GM15510 (cell line): ENCODE data around the gene DCXR.

Source experiments
- POLR2A ChIP-seq: IDR thresholded peaks from 3 replicates; pipeline ENCODE4 v1.6.1; 2011; ENCODE audit warnings: borderline replicate concordance; ENCODE audit not compliant: insufficient read length; ENCODE audit errors: extremely low read depth

DCXR gene

DNA sequence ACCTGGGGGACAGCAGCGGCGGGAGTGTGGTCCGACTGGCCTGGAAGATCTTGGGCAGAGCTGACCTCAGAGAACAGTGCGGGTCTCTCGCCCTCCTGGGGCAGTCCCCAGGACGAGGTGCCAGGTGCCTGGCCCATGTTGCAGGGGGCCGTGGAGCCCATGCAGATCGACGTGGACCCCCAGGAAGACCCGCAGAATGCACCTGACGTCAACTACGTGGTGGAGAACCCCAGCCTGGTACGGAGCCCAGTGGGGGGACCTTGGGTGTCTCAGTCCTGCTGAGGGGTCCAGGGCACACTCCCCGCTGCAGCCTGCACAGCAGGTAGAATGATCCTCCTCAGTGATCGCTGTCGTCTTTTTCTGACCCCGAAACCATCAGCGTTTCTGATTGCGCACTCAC lies 15.6 kb upstream of the DCXR start:
- no peak for TF ChIP-seq POLR2A

- TF ChIP-seq POLR2A = no peak
These were observed 15.2 kb upstream of the DCXR start for GRCh38 chr17:82052638-82053059.

GRCh38 chr17:82051776-82052637 lies 14.5 kb upstream of the DCXR start, which contains the start of the genes GPS1 and RFNG:
TSS of gene GPS1 (plus strand) at chr17:82051898. CDS start at chr17:82051932, 34 bp downstream.
TSS of gene RFNG (minus strand) at chr17:82051811. CDS start at chr17:82051766, 45 bp downstream.
- peak; percentile 58 for TF ChIP-seq POLR2A

- no peak for TF ChIP-seq POLR2A
These were observed 13.5 kb upstream of the DCXR start for GRCh38 chr17:82050761-82051641.

DNA sequence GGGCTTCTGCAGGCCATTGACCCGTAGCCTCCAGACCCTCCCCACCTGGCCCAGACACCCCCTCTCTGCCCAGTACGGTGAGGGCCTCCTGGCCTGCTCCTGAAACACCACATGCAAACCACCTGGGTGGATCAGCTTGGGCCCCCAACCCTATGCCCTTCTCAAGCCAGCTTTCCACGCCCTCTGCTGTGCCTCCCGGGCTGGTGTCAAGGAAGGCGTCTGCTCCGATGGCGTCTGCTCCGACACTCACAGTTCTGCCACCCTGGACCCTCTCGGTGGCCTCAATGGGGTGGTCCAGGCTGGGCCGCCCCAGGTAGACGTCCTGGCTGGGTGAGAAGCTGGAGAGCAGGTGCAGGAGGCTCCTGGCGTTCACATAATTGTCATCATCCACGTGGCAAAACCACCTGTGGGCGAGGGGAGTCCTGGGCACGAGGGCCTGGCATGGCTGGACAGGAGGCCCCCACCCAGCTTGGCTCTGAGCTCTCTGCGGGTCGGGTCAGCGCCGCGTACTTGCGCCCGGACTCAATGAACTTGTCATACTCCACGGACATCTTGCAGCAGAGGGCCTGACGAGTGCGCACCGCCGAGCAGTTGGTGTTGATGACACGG lies 12.8 kb upstream of the DCXR start:
- TF ChIP-seq POLR2A = no peak

GRCh38 chr17:82049521-82049971 lies 12.0 kb upstream of the DCXR start:
- TF ChIP-seq POLR2A = no peak

DNA sequence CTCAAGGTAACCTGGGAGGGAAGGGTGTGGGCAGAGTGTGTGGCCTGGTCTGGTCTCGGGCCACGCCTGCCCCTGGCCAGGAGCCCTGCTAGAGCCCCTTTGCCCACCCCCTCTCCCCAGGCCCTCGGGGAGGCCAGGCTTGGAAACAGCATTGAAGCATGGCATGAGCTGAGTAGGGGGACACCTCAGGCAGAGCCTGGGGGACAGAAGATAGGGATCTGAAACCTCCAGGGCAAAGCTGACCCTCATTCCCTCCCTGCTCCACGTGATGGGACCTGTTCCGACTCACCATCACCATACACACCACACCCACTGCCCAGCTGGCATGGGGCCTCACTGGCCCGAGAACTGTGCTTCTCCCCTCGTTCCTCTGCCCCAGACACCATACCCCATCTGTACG lies 11.6 kb upstream of the DCXR start:
- TF ChIP-seq POLR2A = no peak

- TF ChIP-seq POLR2A = no peak
These were observed 11.1 kb upstream of the DCXR start for GRCh38 chr17:82048571-82048971.

- TF ChIP-seq POLR2A = no peak
These were observed 10.5 kb upstream of the DCXR start for GRCh38 chr17:82047914-82048570.

DNA sequence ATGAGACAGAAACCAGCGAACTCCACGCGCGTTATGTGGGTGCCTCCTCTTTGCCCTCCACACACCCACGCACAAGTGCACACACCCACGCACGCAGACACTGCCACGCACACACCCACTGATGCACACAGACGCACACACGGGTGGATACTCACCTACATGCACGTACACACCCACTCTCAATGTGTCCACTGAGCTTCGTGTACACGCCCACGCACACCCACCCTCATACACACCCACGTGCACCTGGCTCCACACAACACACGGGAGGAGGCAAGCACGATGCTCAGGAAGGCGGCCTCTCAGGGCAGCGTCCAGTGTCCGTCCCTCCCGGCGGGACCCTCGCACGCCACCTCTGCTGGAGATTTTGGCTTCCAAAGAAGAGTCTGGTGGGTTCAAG lies 9.9 kb upstream of the DCXR start:
- TF ChIP-seq POLR2A = no peak

- TF ChIP-seq POLR2A = no peak
These were observed 9.4 kb upstream of the DCXR start for GRCh38 chr17:82046903-82047302.

DNA sequence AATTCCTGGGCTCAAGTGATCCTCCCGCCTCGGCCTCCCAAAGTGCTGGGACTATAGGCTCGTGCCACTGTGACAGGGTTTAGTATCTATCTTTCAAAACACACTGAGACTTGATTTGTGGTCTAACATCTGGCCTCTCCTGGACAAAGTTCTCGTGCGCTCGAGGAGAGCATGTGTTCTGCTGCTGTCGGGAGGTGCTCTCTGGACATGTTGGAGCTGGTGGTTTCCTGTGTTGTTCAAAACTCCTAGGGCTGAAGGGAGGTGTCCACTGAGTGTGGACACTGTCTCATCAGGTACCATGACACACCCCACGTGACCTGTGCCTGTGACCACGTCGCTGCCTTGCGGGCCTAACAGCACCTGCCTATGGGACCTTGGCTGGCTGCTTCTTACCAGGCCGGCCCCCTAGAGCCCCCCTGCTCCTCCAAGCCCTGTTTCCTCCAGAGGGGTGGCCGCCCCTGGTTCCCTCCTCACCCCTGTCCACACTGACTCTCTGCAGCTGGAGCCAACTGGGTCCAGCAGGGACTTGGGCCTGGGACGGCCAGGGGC lies 8.5 kb upstream of the DCXR start:
- TF ChIP-seq POLR2A = no peak

DNA sequence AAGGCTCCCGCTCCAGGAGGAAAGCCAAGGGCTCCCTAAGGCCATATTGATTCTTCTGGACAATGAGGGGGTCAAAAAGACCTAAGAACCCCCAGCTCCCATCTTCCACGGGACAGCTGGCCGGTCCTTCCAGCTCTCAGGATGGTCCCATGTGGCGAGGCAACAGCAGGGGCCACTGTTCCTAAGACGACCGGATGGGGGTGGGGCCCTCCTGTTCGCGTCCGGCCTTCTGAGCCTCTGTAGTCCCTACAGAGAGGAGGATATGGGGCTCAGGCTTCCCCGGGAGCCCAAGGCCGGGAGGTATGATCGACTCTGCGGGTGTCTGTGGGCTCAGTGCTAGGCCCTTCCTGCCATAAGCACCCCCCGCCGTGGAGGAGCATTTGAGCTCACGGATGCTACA lies 6.0 kb upstream of the DCXR start:
- no peak for TF ChIP-seq POLR2A

GRCh38 chr17:82042649-82043048 lies 5.2 kb upstream of the DCXR start:
- no peak for TF ChIP-seq POLR2A
